SU-DHL-6 (cell line): ENCODE data around the gene DNASE1L1.

Source experiments
- H2AFZ ChIP-seq: fragments of 200-600 bp; sonication (generic); 2 replicates; pipeline ENCODE4 v1.6.1; 2014; ENCODE audit warnings: low read depth, mild to moderate bottlenecking, moderate library complexity, mixed read lengths, antibody characterized with exemption, low read length; ENCODE audit not compliant: severe bottlenecking
- H3F3A ChIP-seq: fragments of 200-600 bp; shearing (Covaris generic); 2 replicates; pipeline ENCODE4 v1.6.0; 2016; ENCODE audit warnings: antibody characterized with exemption, mild to moderate bottlenecking; ENCODE audit not compliant: insufficient read depth
- H3K27ac ChIP-seq: fragments of 200-600 bp; sonication (generic); 2 replicates; pipeline ENCODE4 v1.5.1; 2016; ENCODE audit warnings: low read depth, mild to moderate bottlenecking, low read length, moderate library complexity, mixed read lengths
- H3K27me3 ChIP-seq: fragments of 200-600 bp; sonication (generic), shearing (Covaris generic); 2 replicates; pipeline ENCODE4 v1.6.0; 2014; ENCODE audit warnings: mild to moderate bottlenecking, low read length
- H3K36me3 ChIP-seq: fragments of 200-600 bp; sonication (generic); 2 replicates; pipeline ENCODE4 v1.6.1; 2014; ENCODE audit warnings: mild to moderate bottlenecking, low read length, mixed read lengths
- H3K4me2 ChIP-seq: fragments of 300-600, 200-600 bp; shearing (Covaris generic), sonication (generic); 2 replicates; pipeline ENCODE4 v1.6.0; 2014; ENCODE audit warnings: low read length, low read depth, mild to moderate bottlenecking; ENCODE audit not compliant: poor library complexity, severe bottlenecking
- H3K4me3 ChIP-seq: fragments of 200-600 bp; sonication (generic); 2 replicates; pipeline ENCODE4 v1.5.1; 2014; ENCODE audit warnings: antibody characterized with exemption, low read length, mild to moderate bottlenecking, mixed read lengths; ENCODE audit not compliant: insufficient read depth, poor library complexity, severe bottlenecking
- H3K79me2 ChIP-seq: fragments of 200-600 bp; sonication (generic); 2 replicates; pipeline ENCODE4 v1.6.1; 2014; ENCODE audit warnings: mild to moderate bottlenecking, low read length, moderate library complexity; ENCODE audit not compliant: insufficient read depth
- H3K9ac ChIP-seq: fragments of 200-600 bp; sonication (generic); 2 replicates; pipeline ENCODE4 v1.7.0; 2014; ENCODE audit warnings: mild to moderate bottlenecking, low read length
- H3K9me2 ChIP-seq: fragments of 200-600 bp; sonication (generic); replicated peaks from 2 replicates; pipeline ENCODE4 v1.6.1; 2014; ENCODE audit warnings: low read length; ENCODE audit not compliant: insufficient read depth
- H3K9me3 ChIP-seq: fragments of 200-600 bp; sonication (generic); 2 replicates; pipeline ENCODE4 v1.6.1; 2014; ENCODE audit warnings: low read length, mixed read lengths; ENCODE audit not compliant: insufficient read depth
- H4K20me1 ChIP-seq: fragments of 200-600 bp; sonication (generic); 2 replicates; pipeline ENCODE4 v1.6.1; 2014; ENCODE audit warnings: low read depth, mild to moderate bottlenecking, antibody characterized with exemption, low read length, moderate library complexity, mixed read lengths
- EZH2phosphoT487 ChIP-seq: fragments of 200-600 bp; sonication (generic), shearing (Covaris generic); conservative IDR thresholded peaks from 2 replicates; pipeline ENCODE4 v1.6.1; 2018; ENCODE audit warnings: mild to moderate bottlenecking, antibody characterized with exemption, low read length, moderate library complexity, mixed read lengths
- TF ChIP-seq, protein P1 (sequence below): fragments of 200-600 bp; sonication (generic); IDR thresholded peaks from one replicate; pipeline ENCODE4 v1.5.1; 2017; ENCODE audit warnings: antibody characterized with exemption, mild to moderate bottlenecking, low read length, moderate library complexity; ENCODE audit not compliant: insufficient read depth, poor library complexity, severe bottlenecking

Gene DNASE1L1

DNA sequence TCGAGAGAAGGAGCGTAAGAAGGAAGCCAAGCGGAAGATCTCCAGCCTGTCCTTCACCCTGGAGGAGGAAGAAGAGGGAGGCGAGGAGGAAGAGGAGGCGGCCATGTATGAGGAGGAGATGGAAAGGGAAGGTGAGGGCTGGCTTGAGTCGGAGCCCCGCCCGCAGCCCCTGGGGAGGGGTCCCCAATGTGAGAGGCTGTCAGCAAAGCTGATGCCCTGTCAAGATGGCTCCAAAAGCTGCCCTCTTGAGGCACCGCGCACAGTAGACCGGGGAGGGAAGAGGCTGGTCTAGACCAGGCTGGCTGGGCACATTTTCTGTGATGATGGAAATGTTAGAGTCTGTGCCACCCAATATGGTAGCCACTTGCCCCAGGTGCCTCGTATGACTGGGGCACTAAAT lies 37.4 kb upstream of the DNASE1L1 start:
- Histone ChIP-seq H3K9me2 (no peaks in the 10 kb centered on the region), H3K9ac (no peak overlapping the region), H3F3A (0 out of 2 replicates have a peak, but pooled peaks cover 5% of the 10 kb centered on the region), H3K27ac (no peak overlapping the region), H4K20me1 (no peaks in the 10 kb centered on the region), H3K27me3 (no peaks in the 10 kb centered on the region), H3K36me3 (no peaks in the 10 kb centered on the region), H2AFZ (no peak overlapping the region), H3K79me2 (no peaks in the 10 kb centered on the region; the same call in 1 of the 2 replicates), H3K4me2 (no peak overlapping the region), H3K4me3 (no peak overlapping the region), H3K9me3 (no peaks in the 10 kb centered on the region)
- TF ChIP-seq EZH2phosphoT487 = no peak
- TF ChIP-seq, protein P1, sequence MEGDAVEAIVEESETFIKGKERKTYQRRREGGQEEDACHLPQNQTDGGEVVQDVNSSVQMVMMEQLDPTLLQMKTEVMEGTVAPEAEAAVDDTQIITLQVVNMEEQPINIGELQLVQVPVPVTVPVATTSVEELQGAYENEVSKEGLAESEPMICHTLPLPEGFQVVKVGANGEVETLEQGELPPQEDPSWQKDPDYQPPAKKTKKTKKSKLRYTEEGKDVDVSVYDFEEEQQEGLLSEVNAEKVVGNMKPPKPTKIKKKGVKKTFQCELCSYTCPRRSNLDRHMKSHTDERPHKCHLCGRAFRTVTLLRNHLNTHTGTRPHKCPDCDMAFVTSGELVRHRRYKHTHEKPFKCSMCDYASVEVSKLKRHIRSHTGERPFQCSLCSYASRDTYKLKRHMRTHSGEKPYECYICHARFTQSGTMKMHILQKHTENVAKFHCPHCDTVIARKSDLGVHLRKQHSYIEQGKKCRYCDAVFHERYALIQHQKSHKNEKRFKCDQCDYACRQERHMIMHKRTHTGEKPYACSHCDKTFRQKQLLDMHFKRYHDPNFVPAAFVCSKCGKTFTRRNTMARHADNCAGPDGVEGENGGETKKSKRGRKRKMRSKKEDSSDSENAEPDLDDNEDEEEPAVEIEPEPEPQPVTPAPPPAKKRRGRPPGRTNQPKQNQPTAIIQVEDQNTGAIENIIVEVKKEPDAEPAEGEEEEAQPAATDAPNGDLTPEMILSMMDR = no peak

DNA sequence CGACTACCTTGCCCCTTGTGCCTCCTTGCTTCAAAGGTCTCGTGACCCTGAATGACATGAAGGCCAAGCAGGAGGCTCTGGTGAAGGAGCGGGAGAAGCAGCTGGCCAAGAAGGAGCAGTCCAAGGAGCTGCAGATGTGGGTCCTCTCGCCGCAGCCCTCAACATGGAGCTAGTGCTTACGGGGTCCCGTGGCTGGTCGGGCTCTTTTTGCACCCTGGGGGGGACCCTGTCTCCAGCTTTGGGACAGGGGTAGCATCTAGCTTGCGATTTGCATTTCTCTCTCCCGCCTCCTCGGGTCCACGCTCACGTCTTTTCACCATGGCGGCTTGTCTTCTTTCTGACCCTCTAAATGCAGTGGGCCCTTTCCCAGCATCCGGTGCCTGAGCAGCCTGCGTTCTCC lies 36.7 kb upstream of the DNASE1L1 start:
- Histone ChIP-seq H3K27me3 (no peaks in the 10 kb centered on the region), H3K4me3 (no peak overlapping the region), H4K20me1 (no peaks in the 10 kb centered on the region), H3F3A (0 out of 2 replicates have a peak, but pooled peaks cover 5% of the 10 kb centered on the region), H3K36me3 (no peaks in the 10 kb centered on the region), H3K9ac (no peak overlapping the region), H2AFZ (no peak overlapping the region), H3K9me2 (no peaks in the 10 kb centered on the region), H3K27ac (no peak overlapping the region), H3K9me3 (no peaks in the 10 kb centered on the region), H3K79me2 (no peaks in the 10 kb centered on the region; the same call in 1 of the 2 replicates), H3K4me2 (no peak overlapping the region)
- TF ChIP-seq, protein P1 = no peak
- TF ChIP-seq EZH2phosphoT487 = no peak

DNA sequence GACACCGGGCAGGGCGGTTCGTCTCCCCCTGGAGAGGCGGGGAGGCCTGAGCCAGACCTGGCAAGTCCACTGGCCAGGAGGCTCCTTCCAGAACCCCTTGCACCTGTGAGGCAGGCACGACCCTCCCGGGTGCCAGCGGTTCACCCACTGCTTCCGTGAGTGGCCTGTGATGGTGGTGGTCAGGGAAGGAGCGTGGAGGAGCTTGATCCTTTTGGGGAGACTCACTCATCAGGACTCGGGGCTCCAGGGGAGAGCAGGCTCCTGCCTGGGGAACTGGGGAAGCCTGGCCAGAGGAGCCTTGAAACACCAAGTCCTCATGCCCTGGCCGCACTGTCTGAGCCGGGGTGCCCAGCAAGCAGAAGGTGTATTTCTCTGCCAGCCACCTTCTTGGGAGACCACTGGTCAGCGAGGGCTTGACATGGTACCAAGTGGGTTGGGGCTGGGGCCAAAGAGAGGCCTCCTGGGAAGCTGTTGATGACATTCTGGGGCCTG lies 35.7 kb upstream of the DNASE1L1 start:
- Histone ChIP-seq H3K9me3 (no peaks in the 10 kb centered on the region), H3K79me2 (no peaks in the 10 kb centered on the region; the same call in 1 of the 2 replicates), H3K36me3 (no peaks in the 10 kb centered on the region), H3K9ac (peak overlapping the region; percentile 86), H2AFZ (no peak overlapping the region), H3K27ac (no peak overlapping the region), H3F3A (0 out of 2 replicates have a peak, but pooled peaks cover 5% of the 10 kb centered on the region), H3K27me3 (no peaks in the 10 kb centered on the region), H4K20me1 (no peaks in the 10 kb centered on the region), H3K4me3 (peak overlapping the region; percentile 66), H3K9me2 (no peaks in the 10 kb centered on the region), H3K4me2 (peak overlapping the region; percentile 72)
- TF ChIP-seq, protein P1 = no peak
- no peak for TF ChIP-seq EZH2phosphoT487
